Ascending aorta (tissue), 2 donors: ENCODE data around the gene GPC5. TPM values are rescaled to one million over a fixed set of nuclear protein-coding genes. Genes with fewer than 3 reads are reported as not detected.

Experiments used
- DNase-seq, 2 donors: peaks; one replicate each; pipeline ENCODE4 v3.0.0-alpha.2; 2019; ENCODE audit warnings: low spot score in 2 of 2
- H3K27ac ChIP-seq, 2 donors: fragments of 200-600 bp; sonication (generic); one replicate each; pipeline ENCODE4 v1.5.1; 2016 to 2017; ENCODE audit warnings: mild to moderate bottlenecking in 1 of 2
- H3K27me3 ChIP-seq: fragments of 200-600 bp; sonication (generic); one replicate; pipeline ENCODE4 v1.5.1; 2017
- H3K36me3 ChIP-seq, 2 donors: fragments of 200-600 bp; sonication (generic); one replicate each; pipeline ENCODE4 v1.5.1; 2016
- H3K4me1 ChIP-seq, 2 donors: fragments of 200-600 bp; sonication (generic); one replicate each; pipeline ENCODE4 v1.5.1; 2016 to 2017; ENCODE audit warnings: mild to moderate bottlenecking in 1 of 2
- H3K4me3 ChIP-seq, 2 donors: fragments of 200-600 bp; sonication (generic); one replicate each; pipeline ENCODE4 v1.5.1; 2016 to 2017; ENCODE audit warnings: mild to moderate bottlenecking in 1 of 2
- H3K9me3 ChIP-seq, 2 donors: fragments of 200-600 bp; sonication (generic); one replicate each; pipeline ENCODE4 v1.5.1; 2016
- intact Hi-C: fragments of 100-400 bp; cut with DNase I; formaldehyde crosslinking; loops from one replicate; pipeline ENCODE4 v1.15.1; 2023
- total RNA-seq: library from RNA; depleted of rRNA; stranded (reverse); fragments of >200 nt; gene quantifications from one replicate; pipeline ENCODE4 v1.1.0, GENCODE V29; 2016
- TF ChIP-seq, protein P1 (sequence below), 3 experiments: fragments of 200-600 bp in 2 of 3; fragments of 450-650 bp in 1 of 3; sonication (generic) in 2 of 3; IDR thresholded peaks; one replicate each; pipeline ENCODE4 v1.5.1; 2016 to 2019; ENCODE audit warnings: antibody characterized with exemption in 3 of 3, mild to moderate bottlenecking in 1 of 3, moderate library complexity in 1 of 3

GPC5 gene
- total RNA-seq, 1 donor from 2014 or later = not detected

DNA sequence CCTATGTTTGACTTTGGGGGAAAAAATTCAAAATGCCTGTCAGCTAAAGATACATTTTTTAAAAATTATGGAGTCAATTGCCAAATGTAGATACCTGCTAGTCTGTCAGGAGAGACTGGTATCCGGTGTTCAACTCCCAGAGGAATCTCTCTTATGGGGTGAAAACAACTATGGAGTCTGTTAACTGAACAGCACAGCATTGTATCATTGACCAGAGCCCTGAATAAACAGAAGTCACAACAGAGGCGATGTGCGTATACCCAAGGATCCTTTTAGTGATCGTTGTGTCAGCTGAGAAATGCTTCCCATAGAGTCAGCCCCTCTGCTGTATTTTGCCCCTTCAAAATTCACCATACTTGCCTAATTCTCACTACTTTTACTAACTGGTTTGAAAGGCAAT, 257.3 kb downstream of the GPC5 start:
- intact Hi-C loops = no loop called here
- Histone ChIP-seq H3K4me3 (no peak overlapping the region), H3K27ac (no peak overlapping the region), H3K36me3 (no peaks in the 10 kb centered on the region), H3K9me3 (no peaks in the 10 kb centered on the region), H3K4me1 (no peaks in the 10 kb centered on the region), H3K27me3 (no peaks in the 10 kb centered on the region)
- TF ChIP-seq, protein P1, sequence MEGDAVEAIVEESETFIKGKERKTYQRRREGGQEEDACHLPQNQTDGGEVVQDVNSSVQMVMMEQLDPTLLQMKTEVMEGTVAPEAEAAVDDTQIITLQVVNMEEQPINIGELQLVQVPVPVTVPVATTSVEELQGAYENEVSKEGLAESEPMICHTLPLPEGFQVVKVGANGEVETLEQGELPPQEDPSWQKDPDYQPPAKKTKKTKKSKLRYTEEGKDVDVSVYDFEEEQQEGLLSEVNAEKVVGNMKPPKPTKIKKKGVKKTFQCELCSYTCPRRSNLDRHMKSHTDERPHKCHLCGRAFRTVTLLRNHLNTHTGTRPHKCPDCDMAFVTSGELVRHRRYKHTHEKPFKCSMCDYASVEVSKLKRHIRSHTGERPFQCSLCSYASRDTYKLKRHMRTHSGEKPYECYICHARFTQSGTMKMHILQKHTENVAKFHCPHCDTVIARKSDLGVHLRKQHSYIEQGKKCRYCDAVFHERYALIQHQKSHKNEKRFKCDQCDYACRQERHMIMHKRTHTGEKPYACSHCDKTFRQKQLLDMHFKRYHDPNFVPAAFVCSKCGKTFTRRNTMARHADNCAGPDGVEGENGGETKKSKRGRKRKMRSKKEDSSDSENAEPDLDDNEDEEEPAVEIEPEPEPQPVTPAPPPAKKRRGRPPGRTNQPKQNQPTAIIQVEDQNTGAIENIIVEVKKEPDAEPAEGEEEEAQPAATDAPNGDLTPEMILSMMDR (IDR thresholded peaks at IDR 0.05) = no peak
- no peak for DNase-seq

DNA sequence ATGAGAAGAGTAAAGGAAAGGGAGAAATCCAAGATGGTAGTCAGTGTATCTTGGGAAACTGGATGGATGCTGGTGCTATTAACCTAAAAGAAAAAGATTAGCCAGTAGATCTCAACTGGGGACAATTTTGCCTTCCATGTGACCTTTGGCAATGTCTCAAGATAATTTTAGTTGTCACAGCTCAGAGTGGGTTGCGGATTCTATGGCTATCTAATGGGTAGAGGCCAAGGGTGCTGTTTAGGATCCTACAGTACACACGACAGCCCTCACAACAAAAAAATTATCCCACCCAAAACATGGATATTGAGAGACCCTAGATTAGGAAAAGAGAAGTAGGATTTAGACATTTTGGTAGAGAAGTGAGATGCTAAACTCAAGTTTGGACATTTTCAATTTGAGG, 258.9 kb downstream of the GPC5 start:
- Histone ChIP-seq H3K27me3 (no peaks in the 10 kb centered on the region), H3K9me3 (no peaks in the 10 kb centered on the region), H3K4me3 (no peak overlapping the region), H3K36me3 (no peaks in the 10 kb centered on the region), H3K4me1 (no peaks in the 10 kb centered on the region), H3K27ac (no peak overlapping the region)
- no peak for DNase-seq
- TF ChIP-seq, protein P1 (IDR thresholded peaks at IDR 0.05) = no peak
- intact Hi-C loops = no loop called here

DNA sequence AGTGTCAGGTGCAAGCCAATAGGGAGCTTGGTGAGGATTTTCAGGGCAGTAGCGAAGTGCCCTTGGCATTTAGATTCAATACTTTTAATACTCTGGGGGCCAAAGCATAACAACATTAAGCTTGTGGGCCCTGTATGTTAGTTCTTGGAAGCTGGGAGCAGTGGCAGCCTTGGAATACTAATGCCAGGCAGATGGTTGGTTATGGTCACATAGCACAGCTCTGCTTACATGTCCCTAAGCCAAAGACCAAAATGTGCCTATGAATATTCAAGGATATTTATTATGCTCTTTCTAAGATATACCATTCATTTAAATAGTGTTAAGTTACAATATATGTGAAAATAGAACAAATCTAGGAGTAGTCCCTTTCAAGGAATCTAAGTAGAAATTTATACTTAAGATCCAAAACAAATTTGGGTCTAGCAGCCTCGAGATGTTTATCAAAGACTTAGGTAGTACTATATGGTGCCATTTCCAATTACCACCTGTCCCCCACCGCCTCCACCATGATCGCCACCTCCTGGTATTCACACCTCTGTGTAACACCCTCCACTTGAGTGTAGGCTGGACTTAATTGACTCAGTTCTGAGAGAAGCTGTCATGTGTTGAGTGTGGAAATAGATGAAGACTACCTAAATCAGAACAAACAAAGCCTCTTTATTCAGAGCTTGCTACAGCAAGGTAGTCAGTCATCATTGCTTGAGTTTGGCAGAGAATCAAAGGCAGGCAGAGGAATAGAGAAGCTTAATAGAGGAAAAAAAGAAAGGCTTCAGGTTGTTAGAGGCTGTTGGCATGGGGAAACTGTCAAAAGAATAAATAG, 261.0 kb downstream of the GPC5 start:
- TF ChIP-seq, protein P1 (IDR thresholded peaks at IDR 0.05) = no peak
- intact Hi-C loops = no loop called here
- H3K36me3 ChIP-seq = no peaks in the 10 kb centered on the region

DNA sequence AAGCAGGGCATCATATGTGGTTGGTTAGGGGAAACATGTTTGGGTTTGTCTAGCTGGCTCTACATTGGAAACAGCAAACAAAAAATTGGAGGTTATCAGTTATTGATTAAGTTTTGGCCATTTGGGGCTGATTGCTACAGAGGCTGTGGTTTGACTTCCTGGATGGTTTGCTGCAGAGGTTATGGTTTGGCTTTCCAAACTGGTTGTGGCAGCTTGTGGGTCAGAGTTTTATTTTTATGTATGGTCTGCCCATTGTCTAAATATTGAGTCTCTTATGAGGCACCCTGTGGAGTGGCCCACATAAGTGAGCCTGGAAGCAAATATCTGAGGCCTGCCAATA, 261.6 kb downstream of the GPC5 start:
- Histone ChIP-seq H3K4me3 (no peak overlapping the region), H3K27me3 (no peaks in the 10 kb centered on the region), H3K4me1 (no peaks in the 10 kb centered on the region), H3K27ac (no peak overlapping the region), H3K36me3 (no peaks in the 10 kb centered on the region), H3K9me3 (no peaks in the 10 kb centered on the region)
- no peak for DNase-seq
- intact Hi-C loops = no loop called here
- TF ChIP-seq, protein P1 (IDR thresholded peaks at IDR 0.05) = no peak

More for the DNA sequence above, 261.0 kb downstream of the GPC5 start:
- DNase-seq = no peak
- Histone ChIP-seq H3K4me1 (no peaks in the 10 kb centered on the region), H3K4me3 (no peak overlapping the region), H3K9me3 (no peaks in the 10 kb centered on the region), H3K27ac (no peak overlapping the region), H3K27me3 (no peaks in the 10 kb centered on the region)

DNA sequence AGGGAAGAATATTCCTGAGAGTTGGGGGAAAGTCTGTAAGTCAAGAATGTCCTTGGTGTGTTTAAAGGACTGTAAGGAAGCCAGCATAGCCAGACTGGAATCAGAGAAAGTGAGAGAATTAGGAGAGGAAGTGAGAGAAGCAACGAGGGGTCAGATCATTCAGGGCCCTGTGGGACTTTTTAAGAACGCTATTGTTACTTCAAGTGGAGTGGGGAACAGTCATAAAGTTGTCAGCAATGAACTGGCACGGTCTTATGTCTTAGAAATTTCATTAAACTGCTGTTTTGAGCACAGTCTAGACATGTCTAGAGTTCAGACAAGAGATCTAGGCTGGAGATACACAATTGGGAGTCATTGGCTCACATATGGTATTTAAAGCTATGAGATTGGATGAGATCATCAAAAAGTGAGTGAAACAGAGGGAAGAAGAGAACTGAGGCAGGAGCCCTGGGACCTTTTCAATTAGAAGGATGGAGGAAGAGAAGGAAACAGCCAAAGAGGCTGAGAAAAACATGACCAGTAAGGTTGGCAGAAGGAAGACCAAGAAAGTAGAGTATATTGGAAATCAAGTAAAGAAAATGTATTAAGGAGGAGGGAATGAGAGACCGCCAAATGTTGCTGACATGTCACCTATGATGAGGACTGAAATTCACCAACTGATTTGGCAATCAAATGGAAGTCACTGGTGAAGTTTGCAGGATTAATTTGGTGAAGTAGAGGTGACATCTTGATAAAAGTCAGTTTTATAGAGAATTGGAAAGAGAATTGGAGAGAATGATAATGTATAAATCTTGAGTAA, 263.5 kb downstream of the GPC5 start:
- no peak for DNase-seq
- Histone ChIP-seq H3K27me3 (no peaks in the 10 kb centered on the region), H3K4me3 (no peak overlapping the region), H3K27ac (no peak overlapping the region), H3K36me3 (no peaks in the 10 kb centered on the region), H3K9me3 (no peaks in the 10 kb centered on the region), H3K4me1 (no peaks in the 10 kb centered on the region)
- TF ChIP-seq, protein P1 (IDR thresholded peaks at IDR 0.05) = no peak
- intact Hi-C loops = no loop called here
